Measurements from ENCODE around the gene ZNF569. TPM values are rescaled to one million over a fixed set of nuclear protein-coding genes. Genes with fewer than 3 reads are reported as not detected.

The ZNF569 gene
- total and polyA plus RNA-seq, 2 of the 8 experiments (the other 6 are each of a cell fraction or from before 2014, with no cell fraction given), result 2.4 to 10.5 TPM

- TF ChIP-seq RAD21 (IDR thresholded peaks at IDR 0.05 in 1 of 2, conservative IDR thresholded peaks at IDR 0.05 in 1 of 2; ENCODE audit: low read depth in 2 of 2, low read length in 2 of 2), result peak in 1 of 2 experiments; percentile 0; a peak in 1 of 4 replicates
- peak; percentile 94 for TF ChIP-seq KDM4A (IDR thresholded peaks at IDR 0.05; ENCODE audit: low read depth, low read length, severe bottlenecking)
Measured at GRCh38 chr19:37370880-37371661, 96.2 kb downstream of the ZNF569 start, which contains the start of gene ZNF527 (continued).

Measured in H1 (cell line).